ENCODE data around the gene DNAH1. TPM values are rescaled to one million over a fixed set of nuclear protein-coding genes. Genes with fewer than 3 reads are reported as not detected.
A peak's percentile ranks its signal among the peaks of the same experiment; 100 is the strongest.

DNAH1 gene
- total and polyA plus RNA-seq, 2 of the 13 experiments (the other 11 are each of a cell fraction or from before 2014, with no cell fraction given) = 0.64 to 3.5 TPM

- TF ChIP-seq SOX13 (IDR thresholded peaks at IDR 0.05) (no peak), SOX13 (CRISPR knock-in tag; conservative IDR thresholded peaks at IDR 0.05 in 1 of 2, IDR thresholded peaks at IDR 0.05 in 1 of 2) (peak in 1 of 2 experiments; percentile 81; a peak in 2 of 4 replicates), RBAK (CRISPR knock-in tag; IDR thresholded peaks at IDR 0.05) (no peak), DMTF1 (CRISPR knock-in tag; IDR thresholded peaks at IDR 0.05) (no peak), ZNF619 (CRISPR knock-in tag; IDR thresholded peaks at IDR 0.05) (peak; percentile 46; the same call in 1 of the 2 replicates), TBP (CRISPR knock-in tag; IDR thresholded peaks at IDR 0.05) (no peak), ATAD3A (CRISPR knock-in tag; IDR thresholded peaks at IDR 0.05) (no peak), RERE (CRISPR knock-in tag; IDR thresholded peaks at IDR 0.05; ENCODE audit: low read depth) (peak; percentile 32; the same call in 1 of the 2 replicates), SALL2 (CRISPR knock-in tag; IDR thresholded peaks at IDR 0.05) (peak; percentile 72), KMT2A (CRISPR knock-in tag; IDR thresholded peaks at IDR 0.05) (no peak; the same call in 1 of the 2 replicates), NR1H2 (CRISPR knock-in tag; IDR thresholded peaks at IDR 0.05; ENCODE audit: borderline replicate concordance, low read depth) (no peak), THAP7 (CRISPR knock-in tag; IDR thresholded peaks at IDR 0.05) (no peak), RARA (CRISPR knock-in tag; IDR thresholded peaks at IDR 0.05) (peak; percentile 83), MTA3 (CRISPR knock-in tag; IDR thresholded peaks at IDR 0.05) (no peak), RARG (CRISPR knock-in tag; IDR thresholded peaks at IDR 0.05; ENCODE audit: low read depth) (no peak), MNT (IDR thresholded peaks at IDR 0.05) (no peak), GMEB2 (CRISPR knock-in tag; IDR thresholded peaks at IDR 0.05; ENCODE audit: low read depth) (no peak)
Observed at GRCh38 chr3:52289747-52290595, 26.1 kb upstream of the DNAH1 start (continued).
